Stimulated activated CD4-positive, alpha-beta T cell treated with anti-CD3 and anti-CD28 coated beads, Interleukin-4, amount 100 ng/mL, for 48 hours (primary cell): ENCODE measurements around the gene GFOD1.
A peak's percentile ranks its signal among the peaks of the same experiment; 100 is the strongest.
"Not testable (repeated sequence)": the region's sequence is repeated elsewhere in the genome, so short reads cannot be mapped to it uniquely, and the experiment has no call there.

ENCODE experiments used
- DNase-seq, 2 donors: peaks; one replicate each; pipeline ENCODE4 v3.0.0-alpha.2; 2020; ENCODE audit warnings: low read depth in 2 of 2

The GFOD1 gene

DNA sequence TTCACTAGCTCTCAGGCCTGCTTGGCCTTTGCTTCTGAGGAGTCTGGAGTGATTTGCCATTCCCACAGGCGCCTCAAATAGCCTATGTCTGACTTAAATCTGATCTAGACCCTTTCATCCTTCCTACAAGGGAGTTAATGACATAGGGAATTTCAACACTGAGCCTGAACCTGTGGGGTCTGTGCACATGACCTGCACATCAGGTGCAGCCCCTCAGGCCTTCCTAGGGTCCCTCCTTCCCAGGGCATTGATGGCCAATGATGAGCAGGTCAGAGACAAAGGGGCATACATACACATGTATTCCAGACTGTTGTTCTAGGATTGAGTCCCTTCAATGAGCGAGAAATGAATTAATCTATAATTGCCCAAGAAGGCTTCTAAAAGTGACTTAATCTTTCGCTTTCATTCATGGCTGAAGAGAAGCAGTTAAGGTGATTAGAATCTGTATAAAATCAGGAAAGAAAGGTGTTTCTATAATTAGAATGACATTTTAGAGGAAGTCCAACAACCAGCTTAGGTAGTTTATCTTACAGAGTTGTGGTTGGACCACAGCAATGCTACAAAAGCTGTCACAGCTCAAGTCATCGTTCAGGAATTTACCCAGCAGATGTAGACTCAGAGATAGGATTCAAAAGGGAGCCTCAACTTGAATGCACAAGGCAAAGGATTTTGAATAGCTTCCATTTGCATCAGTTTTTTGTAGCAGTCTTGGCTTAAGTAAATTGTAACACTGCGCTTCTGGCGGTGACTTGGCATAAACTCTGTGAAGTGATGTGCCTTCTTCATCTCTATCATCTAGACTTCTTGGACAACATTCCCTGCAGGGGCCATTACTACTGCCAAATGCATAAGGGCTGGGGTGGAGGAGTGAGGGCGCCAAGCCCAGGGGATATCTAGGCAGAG lies 132.1 kb downstream of the GFOD1 start:
- DNase-seq, result no peak

DNA sequence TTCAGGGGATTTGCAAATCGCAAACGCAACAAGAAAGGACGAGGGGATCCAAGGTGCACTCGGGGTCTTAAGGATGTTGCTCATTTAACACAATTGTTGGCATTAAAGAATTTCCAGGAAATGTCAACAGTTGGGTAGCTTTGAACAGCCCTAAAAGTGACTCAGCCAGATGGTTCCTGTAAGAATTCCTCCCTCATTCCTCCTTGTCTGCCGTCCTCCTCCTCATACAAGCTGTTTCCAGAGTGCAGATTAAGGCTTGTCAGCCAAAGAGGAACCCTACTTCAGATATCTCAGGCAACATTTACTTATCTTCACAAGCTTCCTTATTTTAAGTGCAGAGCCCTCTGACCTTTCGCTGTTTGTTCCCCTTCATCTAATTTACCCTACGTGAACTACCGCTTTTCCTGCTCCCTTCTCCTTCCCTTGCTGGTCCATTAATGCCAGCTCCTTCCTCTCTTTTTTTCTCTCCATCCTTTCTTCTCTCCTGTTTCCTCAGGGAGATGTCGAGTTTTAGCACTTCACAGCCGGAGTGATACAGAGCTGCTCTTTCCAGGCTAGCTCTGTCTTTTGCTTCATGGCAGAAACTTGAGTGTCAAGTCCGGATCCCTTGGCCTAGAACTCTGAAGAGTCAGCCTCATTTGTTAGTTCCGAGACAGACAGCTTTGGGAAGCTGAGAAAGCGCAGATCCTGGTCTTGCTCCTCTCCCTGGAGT lies 132.9 kb downstream of the GFOD1 start:
- DNase-seq, result no peak

DNA sequence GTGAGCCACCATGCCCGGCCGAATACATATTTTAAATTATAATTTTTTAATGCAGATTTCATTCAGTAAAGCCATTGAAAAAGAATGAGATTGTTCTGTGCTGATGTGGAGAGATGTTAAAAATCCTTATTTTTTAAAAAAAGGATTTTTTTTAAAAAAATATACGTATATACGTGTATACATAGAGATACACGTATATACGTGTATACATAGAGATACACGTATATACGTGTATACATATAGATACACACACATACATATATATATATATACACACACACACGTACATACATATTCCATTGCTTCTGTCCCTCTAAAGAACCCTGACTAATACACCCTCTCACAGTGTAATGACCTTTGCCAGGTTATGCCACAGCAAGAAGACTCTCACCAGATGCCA lies 135.2 kb downstream of the GFOD1 start:
- no peak for DNase-seq

DNA sequence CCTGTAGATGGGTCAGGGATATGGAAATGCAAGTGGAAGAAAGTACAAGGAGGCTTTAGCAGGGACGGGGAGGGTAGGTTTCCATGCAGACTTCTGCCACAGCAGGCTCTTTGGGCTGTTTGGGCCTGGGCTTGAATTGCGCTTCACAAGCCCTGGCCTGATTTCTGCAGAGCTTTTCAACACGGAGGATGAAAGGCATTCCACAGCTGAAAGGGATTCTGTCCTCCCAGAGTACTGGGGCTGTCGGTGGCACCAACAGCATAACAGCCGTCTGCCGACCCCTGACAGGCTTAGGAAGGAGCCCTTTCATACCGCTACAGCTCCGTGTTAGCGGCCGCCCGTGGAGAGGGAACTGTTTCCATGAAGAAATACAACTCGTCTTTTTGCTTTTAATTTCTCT lies 136.1 kb downstream of the GFOD1 start:
- no peak for DNase-seq

DNA sequence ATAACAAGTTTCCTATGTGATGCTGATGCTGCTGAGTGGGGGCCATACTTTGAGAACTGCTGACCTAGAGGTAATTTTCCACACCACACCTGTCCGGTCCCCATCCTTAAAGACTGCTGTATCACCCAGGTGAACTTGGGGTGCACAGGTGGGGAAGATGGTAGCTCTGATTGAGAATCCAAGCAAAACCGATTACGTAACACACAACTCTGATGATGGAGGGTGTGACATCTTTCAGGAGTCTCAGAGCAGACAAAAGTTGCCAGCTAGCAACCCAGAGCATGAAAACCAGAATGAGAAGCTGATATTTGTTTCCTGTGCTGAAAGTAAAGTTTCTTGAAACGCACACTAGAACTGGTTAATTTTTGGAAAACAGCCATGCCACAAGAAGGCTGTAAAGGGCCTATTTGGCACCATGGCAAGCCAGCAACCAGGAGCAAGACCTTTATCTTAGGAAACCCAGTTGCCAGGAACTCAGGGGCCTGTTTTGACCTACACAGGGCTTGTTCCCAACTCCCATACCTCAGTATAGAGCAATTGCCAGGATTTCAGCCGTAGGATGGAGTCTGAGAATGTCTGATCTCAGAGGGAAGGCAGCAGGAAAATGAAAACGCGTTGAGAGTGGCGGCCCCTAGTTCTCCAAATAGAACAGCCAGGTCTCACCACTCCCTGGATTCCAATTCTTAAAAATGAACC lies 137.4 kb downstream of the GFOD1 start:
- DNase-seq, result no peak

DNA sequence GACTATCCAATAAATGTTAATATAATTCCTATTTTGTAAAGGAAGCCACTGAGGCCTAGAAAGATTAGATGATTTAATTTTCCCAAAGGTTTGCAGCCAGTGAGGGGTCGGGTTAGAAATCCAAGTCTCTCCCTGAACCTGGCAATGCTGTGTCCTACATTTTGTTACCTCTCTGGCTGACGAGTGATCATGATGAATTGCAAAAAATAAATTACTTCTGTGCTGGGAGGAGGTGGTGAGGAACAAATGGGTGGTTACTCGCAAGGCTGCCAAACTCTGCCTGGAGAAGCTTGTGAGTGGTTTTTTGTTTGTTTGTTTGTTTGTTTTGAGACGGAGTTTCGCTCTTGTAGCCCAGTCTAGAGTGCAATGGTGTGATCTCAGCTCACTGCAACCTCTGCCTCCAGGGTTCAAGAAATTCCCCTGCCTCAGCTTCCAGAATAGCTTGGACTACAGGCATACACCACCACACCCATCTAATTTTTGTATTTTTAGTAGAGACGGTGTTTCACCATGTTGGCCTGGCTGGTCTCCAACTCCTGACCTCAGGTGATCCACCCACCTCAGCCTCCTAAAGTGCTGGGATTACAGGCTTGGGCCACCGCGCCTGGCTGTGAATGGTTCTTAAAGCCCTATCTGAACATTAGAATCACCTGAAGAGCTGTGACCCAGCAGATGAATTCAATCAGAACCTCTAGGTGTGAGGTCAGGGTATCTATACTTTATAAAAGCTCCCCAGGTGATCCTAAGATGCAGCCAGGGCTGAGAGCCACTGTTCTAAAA lies 138.9 kb downstream of the GFOD1 start:
- DNase-seq, result no peak

DNA sequence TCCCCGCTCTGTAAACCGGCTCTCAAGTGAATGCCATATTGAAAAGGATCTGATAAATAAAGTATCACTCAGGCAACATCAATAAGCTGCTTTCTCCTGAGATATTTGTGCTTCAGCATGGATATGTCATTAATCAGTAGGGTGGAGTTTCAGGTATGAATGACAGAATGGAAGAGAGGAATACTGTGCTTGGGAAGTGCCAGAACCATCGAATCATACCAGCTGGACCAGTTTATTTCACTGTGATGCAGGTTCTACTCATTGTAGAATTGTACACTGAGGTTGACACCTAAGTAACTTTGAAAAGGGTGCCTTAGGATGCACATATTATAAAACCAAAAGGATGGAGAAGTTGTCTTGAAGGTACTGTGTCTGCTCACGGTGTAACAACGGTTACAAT lies 141.2 kb downstream of the GFOD1 start:
- no peak for DNase-seq

DNA sequence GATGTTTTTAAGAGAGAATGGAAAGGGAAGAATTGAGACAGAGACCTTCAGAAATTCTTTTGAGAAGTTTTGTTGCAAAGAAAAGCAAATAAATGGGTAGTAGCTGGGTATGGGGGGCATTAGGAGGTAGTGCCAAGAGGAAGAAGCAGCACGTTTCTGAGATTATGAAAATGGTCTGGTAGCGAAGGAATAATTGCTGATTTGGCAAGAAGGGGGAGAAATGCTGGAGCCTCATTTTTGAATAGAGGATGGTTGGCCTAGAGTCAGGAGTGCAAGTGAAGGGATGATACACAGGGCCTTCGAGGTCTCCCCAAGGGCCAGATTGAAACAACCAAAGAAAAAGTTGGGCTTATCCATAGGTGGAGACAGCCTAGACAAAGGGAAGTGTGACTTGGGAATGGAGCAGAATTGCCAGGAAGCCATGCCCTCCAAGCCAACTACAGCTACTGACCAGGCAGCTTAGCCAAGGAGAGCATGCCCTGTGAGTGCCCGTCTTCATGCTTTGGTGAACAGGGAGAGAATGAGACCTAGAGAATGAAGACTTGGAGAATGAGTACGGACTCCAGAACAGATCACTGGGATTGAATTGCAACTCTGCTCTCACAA lies 144.9 kb downstream of the GFOD1 start:
- no peak for DNase-seq

DNA sequence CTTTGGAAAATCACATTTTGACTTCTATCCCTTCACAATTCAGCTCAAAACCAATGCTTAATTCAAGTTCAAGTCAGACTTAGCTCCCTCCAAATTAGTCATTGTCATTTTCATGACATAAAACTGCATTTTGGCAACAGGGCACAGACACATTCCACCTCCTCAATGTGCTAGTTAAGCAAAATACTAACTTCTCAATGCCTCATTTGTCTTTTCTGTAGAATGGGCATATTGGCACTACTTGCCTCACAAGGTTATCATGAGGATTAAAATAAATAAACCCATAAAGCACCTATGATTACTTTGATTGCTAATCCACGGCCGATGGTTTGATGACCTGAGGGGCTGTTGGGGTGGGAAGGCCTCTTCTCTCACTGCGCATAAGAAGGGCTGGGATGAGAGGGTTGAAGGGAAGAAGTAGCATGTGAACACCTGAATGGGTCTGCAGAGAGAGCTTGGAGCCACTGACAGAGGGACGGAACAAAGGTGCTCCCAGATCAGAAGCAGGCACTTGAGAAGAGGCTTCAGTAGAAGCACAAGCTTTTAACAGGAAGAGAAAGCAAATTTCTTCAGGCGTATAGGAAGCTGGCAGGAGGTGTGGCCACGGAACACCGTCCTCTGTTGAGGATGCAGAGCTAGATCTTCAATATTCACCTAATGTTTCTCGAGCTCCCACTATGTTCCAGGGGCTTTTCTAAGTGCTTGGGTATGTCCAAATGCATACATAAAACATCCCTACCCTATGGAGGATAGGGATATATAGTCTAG lies 147.4 kb downstream of the GFOD1 start:
- DNase-seq, result no peak

DNA sequence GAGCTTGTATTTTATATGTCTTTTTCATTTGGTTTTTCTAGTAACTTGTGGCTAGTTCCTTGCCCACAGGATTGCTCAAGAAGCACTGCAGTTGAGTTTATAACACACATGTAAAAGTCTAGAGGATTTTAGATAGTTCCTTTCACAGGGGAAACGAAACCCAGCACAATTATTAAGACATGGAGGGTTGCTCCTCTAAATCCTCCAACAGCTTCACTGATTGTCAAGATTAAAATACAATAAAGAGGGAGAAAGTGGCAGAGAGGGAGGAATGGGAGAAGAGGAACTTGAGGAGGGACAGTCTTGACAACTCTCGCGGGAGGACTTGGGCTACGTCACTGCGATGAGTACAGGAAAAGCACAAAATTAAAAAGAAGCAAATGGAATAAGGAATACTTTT lies 149.4 kb downstream of the GFOD1 start:
- no peak for DNase-seq

DNA sequence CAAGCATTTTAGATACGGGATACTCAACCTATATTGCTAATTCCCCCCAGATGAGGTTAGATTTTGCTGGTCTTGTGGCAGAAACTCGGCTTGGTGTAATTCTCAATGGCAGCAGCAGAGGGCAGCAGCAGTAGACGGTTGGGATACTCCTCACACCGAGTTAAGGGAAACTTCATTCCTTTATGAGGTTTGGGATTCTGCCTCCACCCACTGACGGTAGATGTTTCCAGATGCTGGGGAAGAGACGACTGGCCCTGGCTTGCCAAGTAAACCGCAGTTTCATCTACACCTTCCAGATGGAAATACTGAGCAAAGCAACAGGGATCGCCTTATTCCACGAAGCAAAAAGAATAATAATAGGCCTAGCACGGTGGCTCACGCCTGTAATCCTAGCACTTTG lies 150.8 kb downstream of the GFOD1 start:
- DNase-seq, result peak; percentile 63 to 81

DNA sequence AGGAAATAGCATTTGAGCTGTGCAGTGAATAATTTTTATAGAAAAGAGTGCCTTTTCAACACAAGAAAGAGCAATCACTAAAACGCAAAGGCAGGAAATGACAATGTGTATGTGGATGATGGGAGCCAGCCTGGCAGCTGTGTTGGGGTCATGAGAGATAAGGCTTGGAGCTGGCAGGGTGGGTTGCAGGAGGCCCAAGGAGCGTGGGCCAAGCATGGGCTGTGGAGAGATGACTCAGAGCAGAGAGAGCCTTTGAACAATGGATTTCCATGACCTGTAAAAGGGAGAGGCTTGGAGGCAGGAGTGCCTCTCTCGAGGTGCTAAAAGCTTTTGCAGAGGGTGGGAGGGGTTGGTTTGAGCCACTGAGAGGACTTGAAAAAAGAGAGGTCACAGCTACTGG lies 152.4 kb downstream of the GFOD1 start:
- no peak for DNase-seq

DNA sequence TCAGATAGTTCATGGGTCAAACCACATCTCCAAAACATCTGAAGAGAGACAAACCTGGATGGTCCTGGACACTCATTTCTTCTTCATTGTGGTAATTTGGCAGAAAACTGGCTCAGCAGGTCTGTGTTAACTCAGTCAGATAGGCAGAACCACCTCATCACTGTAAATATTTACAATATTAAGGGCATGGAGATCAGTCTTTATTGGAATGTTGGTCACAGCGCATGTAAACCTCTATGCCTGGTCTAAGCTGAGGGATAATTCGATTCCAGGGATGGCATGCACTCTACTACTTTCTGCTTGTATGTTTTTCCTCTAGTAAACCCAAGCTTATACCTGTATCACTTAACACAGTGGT lies 155.1 kb downstream of the GFOD1 start:
- no peak for DNase-seq

DNA sequence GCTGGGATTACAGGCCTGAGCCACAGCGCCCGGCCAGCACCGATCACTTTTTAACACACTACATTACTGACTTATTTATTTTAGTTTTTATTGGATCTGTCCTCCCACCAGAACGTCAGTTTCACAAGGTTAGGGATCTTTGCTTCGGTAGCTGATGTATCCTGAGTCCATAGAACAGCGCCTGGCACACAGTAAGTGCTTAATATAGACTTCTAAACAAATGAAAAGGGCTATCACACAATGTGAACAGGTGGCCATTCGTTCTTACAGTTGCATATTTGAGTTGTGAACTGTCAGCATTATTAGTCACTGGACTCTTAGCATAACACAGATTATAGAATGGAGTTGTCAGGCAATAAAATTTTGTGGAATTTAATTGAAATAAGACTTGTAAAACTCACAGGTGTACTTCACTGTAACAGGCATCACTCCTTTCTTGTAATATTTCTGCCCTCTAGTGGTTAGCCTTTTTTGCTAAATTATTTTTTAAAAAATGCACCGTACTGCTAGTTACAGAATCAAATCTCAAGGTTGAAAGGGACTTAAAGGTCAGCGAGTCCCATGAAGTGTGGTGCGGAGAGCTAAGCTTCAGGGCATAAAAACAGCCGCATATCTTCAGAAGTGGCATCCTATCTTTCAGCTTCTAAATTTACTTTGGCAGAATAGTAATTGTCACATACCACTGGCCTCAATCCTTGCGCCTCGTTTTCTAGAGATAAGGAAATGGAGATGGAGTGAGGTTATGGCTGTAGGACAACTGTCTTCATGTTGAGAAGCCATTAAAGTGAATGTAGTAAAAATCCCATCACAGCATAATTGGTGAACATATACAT lies 155.7 kb downstream of the GFOD1 start:
- DNase-seq, result no peak

DNA sequence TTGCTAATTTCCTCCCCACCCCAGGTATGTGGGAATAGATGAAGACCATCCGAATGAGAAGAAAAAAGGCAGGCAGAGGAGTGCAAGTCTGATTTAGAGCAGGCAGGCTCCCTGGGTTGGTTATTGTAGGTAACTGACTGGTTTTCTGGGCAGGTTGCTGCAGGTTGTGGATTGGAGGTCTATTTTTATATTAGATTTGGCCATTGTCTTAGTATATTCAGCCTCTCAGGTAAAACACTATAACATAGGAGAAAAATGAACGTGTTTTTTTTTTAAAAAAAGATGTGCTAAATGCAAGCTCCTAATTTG lies 158.6 kb downstream of the GFOD1 start:
- DNase-seq, result no peak

DNA sequence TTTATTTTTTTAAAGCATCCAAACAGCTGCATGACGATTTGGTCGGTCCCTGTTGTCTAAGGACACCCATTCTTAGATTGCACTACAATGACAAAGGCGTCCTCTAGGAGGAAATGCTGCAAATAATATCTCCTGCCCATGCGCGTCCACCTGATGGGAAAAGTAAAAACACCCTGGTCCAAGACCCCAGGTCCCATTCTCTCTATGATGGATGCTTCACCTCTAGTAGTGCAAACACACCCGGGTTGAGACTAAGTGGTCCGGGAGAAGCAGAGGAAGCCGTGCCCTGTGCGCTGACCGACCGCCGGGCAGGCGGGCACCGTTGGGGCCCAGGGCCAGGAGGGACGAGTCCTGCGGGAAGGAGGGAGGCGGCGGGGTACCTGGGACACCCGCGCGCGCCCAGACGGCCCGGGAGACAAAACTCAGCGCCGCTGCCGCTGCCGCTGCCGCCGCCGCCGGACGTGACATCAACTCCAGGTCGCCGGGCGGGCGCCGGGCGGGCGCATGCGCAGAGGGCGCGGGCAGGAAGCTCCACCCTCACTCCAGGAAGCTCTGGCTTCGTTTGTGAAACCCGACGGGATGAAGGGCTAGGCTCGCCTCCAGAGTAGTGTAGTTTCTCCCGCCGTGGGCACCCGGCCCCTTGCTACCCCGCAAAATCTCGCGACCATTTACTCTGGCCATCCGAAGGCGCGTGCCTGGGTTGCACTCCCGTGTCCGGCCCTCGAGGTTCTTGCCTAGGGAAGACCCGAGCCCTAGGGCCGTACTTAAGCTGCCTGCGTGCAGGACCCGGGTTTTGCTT lies 159.1 kb downstream of the GFOD1 start, which contains the start of gene TBC1D7:
Gene TBC1D7, minus strand, starts transcription at position 462 of the 799 bp plus-strand sequence. CDS start 1,639 bp downstream, outside the sequence.
- DNase-seq, result peak; percentile 87 to 90

DNA sequence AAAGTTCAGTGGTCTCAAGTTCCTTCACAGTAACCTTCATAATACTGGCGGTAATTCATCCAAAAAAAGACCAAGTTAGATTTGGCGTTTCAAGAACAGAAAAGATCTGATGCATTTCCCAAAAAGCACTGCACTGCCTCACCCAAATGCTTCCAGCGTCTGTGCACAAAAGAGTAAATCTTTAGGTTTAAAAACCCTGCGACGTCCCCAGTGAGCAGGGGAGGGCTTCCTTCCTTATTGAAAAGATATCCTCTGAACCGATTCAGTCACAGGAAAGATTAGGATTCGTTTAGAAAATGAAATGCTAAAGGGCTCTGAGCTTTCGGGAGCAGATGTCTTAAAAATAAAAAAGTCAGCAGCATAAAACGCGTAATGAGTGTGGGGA lies 159.7 kb downstream of the GFOD1 start:
- DNase-seq, result no peak

DNA sequence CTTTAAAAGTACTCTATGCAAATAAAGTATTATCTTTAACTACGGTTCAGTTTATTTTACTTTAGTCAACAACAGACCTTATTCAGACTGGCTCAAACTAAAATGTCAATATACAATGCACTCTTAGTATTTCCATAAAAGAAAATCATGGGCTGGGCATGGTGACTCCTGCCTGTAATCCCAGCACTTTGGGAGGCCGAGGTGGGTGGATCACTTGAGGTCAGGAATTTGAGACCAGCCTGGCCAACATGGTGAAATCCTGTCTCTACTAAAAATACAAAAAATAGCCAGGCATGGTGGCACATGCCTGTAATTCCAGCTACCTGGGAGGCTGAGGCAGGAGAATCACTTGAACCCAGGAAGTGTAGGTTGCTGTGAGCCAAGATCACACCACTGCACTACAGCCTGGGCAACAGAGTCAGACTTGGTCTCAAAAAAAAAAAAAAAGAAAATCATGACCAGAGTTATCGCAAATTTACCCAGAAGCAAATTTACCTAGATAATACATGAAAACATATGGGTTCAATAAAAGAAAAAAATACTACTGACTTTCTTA lies 161.3 kb downstream of the GFOD1 start:
- DNase-seq, result not testable (repeated sequence)
